H1 (cell line): ENCODE data around the gene IGLL5. TPM values are rescaled to one million over a fixed set of nuclear protein-coding genes. Genes with fewer than 3 reads are reported as not detected.

ENCODE experiments used
- CTCF ChIA-PET: fragments of 300-600 bp; sonication (Branson Sonifier 250); formaldehyde crosslinking; loops from one replicate; lab custom pipeline; 2021; ENCODE audit not compliant: partially characterized antibody; lab: Charles Lee
- POLR2A ChIA-PET: fragments of 300-600 bp; sonication (Branson Sonifier 250); formaldehyde crosslinking; loops from one replicate; lab custom pipeline; 2021; ENCODE audit warnings: inconsistent platforms; ENCODE audit not compliant: partially characterized antibody; lab: Charles Lee
- DNase-seq, 2 experiments: peaks; one replicate each; pipeline versions ENCODE4 v3.0.0 to v3.0.0-alpha.2; 2010 to 2022; ENCODE audit warnings: low spot score in 2 of 2, low read depth in 1 of 2, mixed read lengths in 1 of 2
- FAIRE-seq: peaks from 2 replicates; lab custom pipeline; 2011; peaks lifted over from hg19 to GRCh38; lab: Jason Lieb, UNC
- H2AFZ ChIP-seq: 2 replicates; pipeline ENCODE4 v1.8.1; 2012; ENCODE audit warnings: low read length, inconsistent platforms
- H2AK5ac ChIP-seq: 2 replicates; pipeline ENCODE4 v1.6.1; 2013; ENCODE audit warnings: low read depth, low read length
- H2BK120ac ChIP-seq: replicated peaks from 2 replicates; pipeline ENCODE3; 2013; ENCODE audit warnings: low read depth, low read length, inconsistent platforms
- H2BK12ac ChIP-seq: 2 replicates; pipeline ENCODE4 v1.6.1; 2013; ENCODE audit warnings: low read depth, low read length
- H2BK15ac ChIP-seq: 2 replicates; pipeline ENCODE4 v1.6.1; 2013; ENCODE audit warnings: low read length
- H2BK20ac ChIP-seq: 2 replicates; pipeline ENCODE4 v1.6.1; 2013; ENCODE audit warnings: low read length
- H2BK5ac ChIP-seq: 2 replicates; pipeline ENCODE4 v1.6.1; 2013; ENCODE audit warnings: low read depth, low read length
- H3K14ac ChIP-seq: 2 replicates; pipeline ENCODE4 v1.6.1; 2013; ENCODE audit warnings: inconsistent platforms; ENCODE audit not compliant: insufficient read length
- H3K18ac ChIP-seq: 2 replicates; pipeline ENCODE4 v1.6.1; 2013; ENCODE audit warnings: low read length; ENCODE audit errors: extremely low read depth
- H3K23ac ChIP-seq: 2 replicates; pipeline ENCODE4 v1.6.1; 2013; ENCODE audit warnings: inconsistent platforms; ENCODE audit not compliant: insufficient read length
- H3K23me2 ChIP-seq: 2 replicates; pipeline ENCODE4 v1.6.1; 2013; ENCODE audit warnings: low read depth, low read length
- H3K27ac ChIP-seq: 2 replicates; pipeline ENCODE4 v1.6.1; 2011; ENCODE audit warnings: low read depth, low read length, inconsistent platforms
- H3K27me3 ChIP-seq, 4 experiments: replicated peaks in 1 of 4; 1 replicate in 1 of 4; 2 replicates in 3 of 4; pipeline versions ENCODE4 v1.6.1 to v1.8.1; 2011 to 2013; ENCODE audit warnings: low read length in 3 of 4, mild to moderate bottlenecking in 3 of 4, inconsistent platforms in 2 of 4, mixed read lengths in 2 of 4, moderate library complexity in 1 of 4; ENCODE audit not compliant: control insufficient read depth in 3 of 4, insufficient read depth in 3 of 4; ENCODE audit errors: extremely low read depth in 1 of 4
- H3K36me3 ChIP-seq, 4 experiments: 2 replicates each; pipeline versions ENCODE4 v1.6.1 to v1.8.1; 2011 to 2013; ENCODE audit warnings: mild to moderate bottlenecking in 4 of 4, low read length in 3 of 4, moderate library complexity in 2 of 4, control low read depth in 1 of 4, inconsistent platforms in 1 of 4; ENCODE audit not compliant: insufficient read depth in 4 of 4, control insufficient read depth in 2 of 4
- H3K4ac ChIP-seq: replicated peaks from 2 replicates; pipeline ENCODE3; 2013; ENCODE audit warnings: low read length, low read depth, mixed read lengths, inconsistent platforms; ENCODE audit not compliant: insufficient read length
- H3K4me1 ChIP-seq, 4 experiments: replicated peaks in 1 of 4; 1 replicate in 1 of 4; 2 replicates in 3 of 4; pipeline versions ENCODE4 v1.6.1 to v1.8.1; 2011 to 2013; ENCODE audit warnings: low read length in 3 of 4, inconsistent platforms in 2 of 4, mixed read lengths in 1 of 4; ENCODE audit not compliant: insufficient read depth in 4 of 4, control insufficient read depth in 3 of 4
- H3K4me2 ChIP-seq, 2 experiments: 2 replicates each; pipeline versions ENCODE4 v1.6.1 to v1.8.1; 2011 to 2013; ENCODE audit warnings: low read depth in 2 of 2, low read length in 2 of 2, control low read depth in 1 of 2, inconsistent platforms in 1 of 2, mild to moderate bottlenecking in 1 of 2; ENCODE audit not compliant: insufficient read depth in 1 of 2
- H3K4me3 ChIP-seq, 4 experiments: fragments of 200-600, 300-600 bp in 1 of 4; sonication (generic), shearing (Covaris generic), sonication (Bioruptor Twin) in 1 of 4; 2 replicates each; pipeline versions ENCODE4 v1.5.1 to v1.8.1; 2011 to 2016; ENCODE audit warnings: low read length in 4 of 4, low read depth in 3 of 4, control low read depth in 2 of 4, inconsistent platforms in 2 of 4, mild to moderate bottlenecking in 2 of 4, mixed read lengths in 1 of 4, moderate library complexity in 1 of 4; ENCODE audit not compliant: insufficient read depth in 2 of 4; ENCODE audit errors: extremely low read depth in 1 of 4
- H3K56ac ChIP-seq: replicated peaks from 2 replicates; pipeline ENCODE3; 2013; ENCODE audit warnings: low read depth, mild to moderate bottlenecking, mixed read lengths, low read length, inconsistent platforms; ENCODE audit not compliant: insufficient read length
- H3K79me1 ChIP-seq: 2 replicates; pipeline ENCODE4 v1.6.1; 2013; ENCODE audit warnings: low read depth, low read length, control low read depth
- H3K79me2 ChIP-seq, 2 experiments: 2 replicates each; pipeline versions ENCODE4 v1.6.1 to v1.8.1; 2012 to 2013; ENCODE audit warnings: low read length in 2 of 2, mild to moderate bottlenecking in 2 of 2, inconsistent platforms in 1 of 2; ENCODE audit not compliant: insufficient read depth in 2 of 2, control insufficient read depth in 1 of 2
- H3K9ac ChIP-seq, 4 experiments: replicated peaks in 1 of 4; 1 replicate in 1 of 4; 2 replicates in 3 of 4; pipeline versions ENCODE4 v1.6.1 to v1.8.1; 2011 to 2013; ENCODE audit warnings: low read depth in 3 of 4, low read length in 3 of 4, control low read depth in 2 of 4, mild to moderate bottlenecking in 2 of 4, moderate library complexity in 2 of 4, inconsistent platforms in 1 of 4; ENCODE audit errors: extremely low read depth in 1 of 4
- H3K9me3 ChIP-seq, 2 experiments: 2 replicates each; pipeline versions ENCODE4 v1.6.1 to v1.8.1; 2012 to 2013; ENCODE audit warnings: mild to moderate bottlenecking in 2 of 2, moderate library complexity in 2 of 2, control low read depth in 1 of 2, inconsistent platforms in 1 of 2, low read depth in 1 of 2, low read length in 1 of 2, mixed read lengths in 1 of 2; ENCODE audit not compliant: insufficient read depth in 2 of 2
- H4K20me1 ChIP-seq, 2 experiments: replicated peaks in 1 of 2; 2 replicates each; pipeline versions ENCODE3 to v1.8.1; 2011 to 2013; ENCODE audit warnings: inconsistent platforms in 2 of 2, low read length in 2 of 2, mild to moderate bottlenecking in 1 of 2; ENCODE audit not compliant: insufficient read depth in 2 of 2, control insufficient read depth in 1 of 2
- H4K5ac ChIP-seq: 2 replicates; pipeline ENCODE4 v1.6.1; 2013; ENCODE audit warnings: low read length, low read depth, mixed read lengths, inconsistent platforms; ENCODE audit not compliant: insufficient read length
- H4K8ac ChIP-seq: 2 replicates; pipeline ENCODE4 v1.8.0; 2013; ENCODE audit warnings: mild to moderate bottlenecking, moderate library complexity, low read length, inconsistent platforms; ENCODE audit not compliant: insufficient read depth; ENCODE audit errors: extremely low read depth
- H4K91ac ChIP-seq: replicated peaks from 2 replicates; pipeline ENCODE3; 2013; ENCODE audit warnings: low read length, mixed read lengths, inconsistent platforms; ENCODE audit not compliant: insufficient read length
- ATF3 ChIP-seq: IDR thresholded peaks from 2 replicates; pipeline ENCODE4 v1.6.1; 2011; ENCODE audit warnings: low read depth, mild to moderate bottlenecking, low read length; ENCODE audit not compliant: insufficient read depth
- BCL11A ChIP-seq, 2 experiments: IDR thresholded peaks; one replicate each; pipeline ENCODE4 v1.6.1; 2011; ENCODE audit warnings: low read depth in 2 of 2, low read length in 2 of 2, mild to moderate bottlenecking in 2 of 2
- CBX8 ChIP-seq: fragments of 300-800, 300-1000 bp; sonication (generic); IDR thresholded peaks from 2 replicates; pipeline ENCODE4 v1.7.1; 2016; ENCODE audit warnings: low read depth, low read length, borderline replicate concordance
- CREB1 ChIP-seq: IDR thresholded peaks from 2 replicates; pipeline ENCODE4 v1.6.1; 2012; ENCODE audit warnings: inconsistent platforms
- MAFK ChIP-seq: IDR thresholded peaks from 2 replicates; pipeline ENCODE4 v1.6.1; 2012; ENCODE audit warnings: low read depth, mild to moderate bottlenecking, improper control_type of control experiment, low read length
- MAX ChIP-seq: IDR thresholded peaks from 2 replicates; pipeline ENCODE4 v1.6.1; 2012; ENCODE audit warnings: inconsistent platforms
- PHF8 ChIP-seq: fragments of 200-600 bp; sonication (generic); conservative IDR thresholded peaks from 2 replicates; pipeline ENCODE4 v1.7.1; 2012; ENCODE audit warnings: low read depth, mild to moderate bottlenecking, inconsistent platforms, low read length, moderate library complexity
- RAD21 ChIP-seq, 2 experiments: IDR thresholded peaks in 1 of 2; conservative IDR thresholded peaks in 1 of 2; 2 replicates each; pipeline ENCODE4 v1.6.1; 2011; ENCODE audit warnings: low read depth in 2 of 2, low read length in 2 of 2, improper control_type of control experiment in 1 of 2, inconsistent platforms in 1 of 2, mild to moderate bottlenecking in 1 of 2, moderate library complexity in 1 of 2
- RBBP5 ChIP-seq: IDR thresholded peaks from 2 replicates; pipeline ENCODE4 v1.7.1; 2012; ENCODE audit warnings: low read depth, mild to moderate bottlenecking, inconsistent platforms, low read length, moderate library complexity, borderline replicate concordance
- SP1 ChIP-seq: IDR thresholded peaks from 2 replicates; pipeline ENCODE4 v1.6.1; 2011; ENCODE audit warnings: low read depth, low read length
- SRF ChIP-seq: IDR thresholded peaks from 2 replicates; pipeline ENCODE4 v1.6.1; 2011; ENCODE audit warnings: mild to moderate bottlenecking, low read depth, low read length, moderate library complexity
- TAF7 ChIP-seq: optimal IDR thresholded peaks from 2 replicates; pipeline ENCODE3; 2011; ENCODE audit warnings: low read depth, mild to moderate bottlenecking, inconsistent platforms, low read length, moderate library complexity, borderline replicate concordance
- TBP ChIP-seq: IDR thresholded peaks from 2 replicates; pipeline ENCODE4 v1.6.1; 2011; ENCODE audit warnings: low read depth, low read length, improper control_type of control experiment
- TCF12 ChIP-seq: IDR thresholded peaks from 2 replicates; pipeline ENCODE4 v1.6.1; 2011; ENCODE audit warnings: low read depth, mild to moderate bottlenecking, low read length
- WGBS, 2 experiments: shearing (Covaris generic) in 1 of 2; methylation state at CpG; one replicate each; pipeline versions ENCODE4 v1.1.6 to v1.1.7; 2013 to 2015; ENCODE audit warnings: low lambda C conversion rate in 2 of 2, mixed read lengths in 2 of 2, inconsistent platforms in 1 of 2, low coverage in 1 of 2, missing lambda C conversion rate in 1 of 2; ENCODE audit not compliant: insufficient replicate concordance in 2 of 2, insufficient coverage in 1 of 2, insufficient read length in 1 of 2; ENCODE audit errors: extremely low coverage in 1 of 2, missing lambda C conversion rate in 1 of 2; 5-methylcytosine and 5-hydroxymethylcytosine counted together
- polyA plus RNA-seq, 7 experiments: library from polyadenylated mRNA; depleted of rRNA in 3 of 7; stranded (reverse) in 5 of 7; unstranded in 2 of 7; fragments of >200 nt in 5 of 7; fragments of 200-250 nt in 2 of 7; gene quantifications; 1 replicate in 5 of 7; 2 replicates in 1 of 7; 4 replicates in 1 of 7; pipeline versions ENCODE4 v1.2.1 to v1.2.3, GENCODE V29; 2011 to 2013; ENCODE audit warnings: missing spikeins in 2 of 7, mixed read lengths in 2 of 7
- total RNA-seq: library from RNA; stranded (reverse); fragmentation: NEBNext Ultra II Directional; extraction: Animal tissue kit (Norgen Biotek cat#: 25700); gene quantifications from 2 replicates; pipeline ENCODE4 v1.2.1, GENCODE V29; 2021

The IGLL5 gene
- total and polyA plus RNA-seq, 2 of the 8 experiments (the other 6 are each of a cell fraction or from before 2014, with no cell fraction given) = not detected

GRCh38 chr22:22856364-22856763, 31.3 kb upstream of the IGLL5 start:
- Histone ChIP-seq H3K23ac (no peak overlapping the region), H4K91ac (no peak overlapping the region), H3K4me2 (no peak overlapping the region), H3K36me3 (no peaks in the 10 kb centered on the region), H3K27me3 (peaks cover 13 to 44% (median 19%) of the 10 kb centered on the region in 4 experiments), H2BK120ac (no peak overlapping the region), H3K56ac (no peak overlapping the region), H2BK5ac (no peak overlapping the region), H3K4me1 (no peaks in the 10 kb centered on the region), H4K8ac (no peak overlapping the region), H3K18ac (no peak overlapping the region), H2AFZ (no peak overlapping the region), H3K79me1 (no peaks in the 10 kb centered on the region), H3K27ac (no peak overlapping the region), H4K5ac (no peak overlapping the region), H2BK15ac (no peak overlapping the region), H3K14ac (no peak overlapping the region), H3K9me3 (peaks cover 15 to 57% of the 10 kb centered on the region in 2 experiments; a peak in 3 of 4 replicates), H2AK5ac (no peak overlapping the region), H2BK12ac (no peak overlapping the region), H3K4ac (no peak overlapping the region), H3K79me2 (no peaks in the 10 kb centered on the region), H3K9ac (no peak overlapping the region), H4K20me1 (no peaks in the 10 kb centered on the region), H3K23me2 (no peaks in the 10 kb centered on the region), H2BK20ac (no peak overlapping the region), H3K4me3 (no peak overlapping the region)
- DNase-seq = no peak
- POLR2A ChIA-PET = no interaction called here
- 93% methylated on average over 3 of the region's 6 CpGs; no CpG with 5 or more reads in 1 of the 2 experiments for WGBS, 2 experiments
- FAIRE-seq = no peak
- CTCF ChIA-PET = interaction anchor here (1.1 kb wide), 1 partner anchor 9 kb away, joined by 3 read pairs; no protein-coding TSS in a partner anchor
- no peak for TF ChIP-seq SRF
- TF ChIP-seq BCL11A (IDR thresholded peaks at IDR 0.05; ENCODE audit: low read depth in 2 of 2, low read length in 2 of 2) = no peak
- no peak for TF ChIP-seq TCF12
- no peak for TF ChIP-seq TBP
- TF ChIP-seq CREB1 = no peak
- TF ChIP-seq SP1 = no peak
- no peak for TF ChIP-seq PHF8
- no peak for TF ChIP-seq TAF7
- TF ChIP-seq RBBP5 = no peak
- no peak for TF ChIP-seq MAFK
- TF ChIP-seq ATF3 = no peak
- no peak for TF ChIP-seq RAD21 (IDR thresholded peaks at IDR 0.05 in 1 of 2, conservative IDR thresholded peaks at IDR 0.05 in 1 of 2; ENCODE audit: low read depth in 2 of 2, low read length in 2 of 2)
- TF ChIP-seq MAX = no peak
- TF ChIP-seq CBX8 = no peak
